ENCODE measurements around the gene RANBP1.

The RANBP1 gene

DNA sequence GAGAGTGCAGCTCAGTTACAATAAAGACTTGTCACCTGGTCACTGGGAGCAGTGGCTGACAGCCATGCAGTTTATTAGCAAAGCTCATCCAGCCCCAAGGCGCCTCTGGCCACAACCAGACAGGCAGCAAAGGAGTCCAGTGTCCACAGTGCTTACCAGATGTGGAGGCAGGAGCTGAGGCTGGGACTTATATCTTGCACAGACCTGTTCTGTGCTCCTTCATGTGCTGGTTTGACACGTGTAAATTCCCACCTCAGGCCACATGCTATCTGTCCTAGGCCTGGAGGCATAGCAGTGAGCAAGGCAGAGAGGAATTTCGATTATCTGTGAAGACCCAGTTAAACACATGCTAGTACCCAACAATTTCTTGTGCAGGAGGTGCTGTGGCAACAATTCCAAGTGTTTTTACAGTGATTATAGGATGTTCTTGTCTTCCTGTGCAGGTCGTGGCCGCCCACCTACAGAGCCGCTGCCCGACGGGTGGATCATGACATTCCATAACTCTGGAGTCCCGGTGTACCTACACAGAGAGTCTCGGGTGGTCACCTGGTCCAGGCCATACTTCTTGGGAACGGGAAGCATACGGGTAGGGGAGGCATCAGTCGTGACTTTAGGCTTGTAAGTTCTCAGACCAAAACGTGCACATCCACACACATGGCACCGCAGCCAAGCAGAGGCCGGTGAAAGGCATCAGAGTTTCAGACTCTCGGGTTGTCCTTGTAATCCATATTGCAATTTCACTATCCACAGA, 26.5 kb upstream of the RANBP1 start:
- DNase-seq: no peak

DNA sequence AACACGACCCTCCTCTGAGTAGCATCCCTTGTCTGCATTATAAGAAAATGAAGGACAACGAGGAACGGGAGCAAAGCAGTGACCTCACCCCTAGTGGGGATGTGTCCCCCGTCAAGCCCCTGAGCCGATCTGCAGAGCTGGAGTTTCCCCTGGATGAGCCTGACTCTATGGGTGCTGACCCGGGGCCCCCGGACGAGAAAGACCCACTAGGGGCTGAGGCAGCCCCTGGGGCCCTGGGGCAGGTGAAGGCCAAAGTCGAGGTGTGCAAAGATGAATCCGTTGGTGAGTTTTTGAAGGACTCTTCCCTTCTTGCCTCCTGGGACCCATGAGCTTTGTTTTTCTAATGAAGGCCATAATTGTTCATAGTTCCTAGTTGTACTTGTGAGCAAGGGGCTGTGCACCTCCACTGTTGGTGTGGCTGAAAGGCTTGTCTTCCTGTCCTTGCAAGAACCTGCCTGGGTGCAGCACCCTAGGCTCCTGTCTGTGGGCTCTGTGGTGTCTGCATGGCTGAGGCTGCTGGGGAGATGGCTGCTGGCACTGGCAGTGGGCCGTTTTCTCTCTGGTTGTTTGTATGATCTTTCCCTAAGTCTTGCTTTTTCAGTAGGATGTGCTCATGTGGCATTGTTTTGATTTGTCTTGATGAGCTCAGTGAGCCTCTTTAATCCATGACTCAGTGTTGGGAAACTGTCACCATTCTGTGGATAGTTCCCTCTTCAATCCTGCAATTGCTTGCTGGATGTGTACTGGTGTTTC, 25.8 kb upstream of the RANBP1 start:
- DNase-seq: no peak

DNA sequence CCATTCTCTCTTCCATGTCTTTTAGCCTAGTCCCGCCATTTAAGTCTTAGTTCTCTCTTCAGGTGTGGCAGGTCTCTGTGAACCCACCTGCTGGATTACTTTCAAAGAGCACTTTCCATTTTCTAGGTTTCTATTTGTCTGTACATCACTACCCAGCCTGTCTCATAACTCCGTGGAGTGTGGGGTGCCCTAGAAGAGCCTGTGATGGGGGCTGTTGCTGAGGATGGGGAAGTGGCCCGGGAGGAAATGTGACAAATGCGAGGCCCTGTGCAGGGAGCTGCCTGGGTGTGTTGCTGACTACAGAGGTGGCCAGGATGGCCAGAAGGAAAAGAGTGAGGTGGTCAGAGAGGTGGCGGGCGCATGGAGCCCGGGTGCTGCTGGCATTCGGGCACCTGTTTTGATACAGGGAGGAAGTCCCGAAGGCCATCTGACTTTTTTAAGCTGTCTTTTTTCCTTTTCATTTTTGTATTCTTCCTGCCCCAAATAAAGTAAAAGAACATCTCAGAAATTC, 25.1 kb upstream of the RANBP1 start:
- DNase-seq: no peak

DNA sequence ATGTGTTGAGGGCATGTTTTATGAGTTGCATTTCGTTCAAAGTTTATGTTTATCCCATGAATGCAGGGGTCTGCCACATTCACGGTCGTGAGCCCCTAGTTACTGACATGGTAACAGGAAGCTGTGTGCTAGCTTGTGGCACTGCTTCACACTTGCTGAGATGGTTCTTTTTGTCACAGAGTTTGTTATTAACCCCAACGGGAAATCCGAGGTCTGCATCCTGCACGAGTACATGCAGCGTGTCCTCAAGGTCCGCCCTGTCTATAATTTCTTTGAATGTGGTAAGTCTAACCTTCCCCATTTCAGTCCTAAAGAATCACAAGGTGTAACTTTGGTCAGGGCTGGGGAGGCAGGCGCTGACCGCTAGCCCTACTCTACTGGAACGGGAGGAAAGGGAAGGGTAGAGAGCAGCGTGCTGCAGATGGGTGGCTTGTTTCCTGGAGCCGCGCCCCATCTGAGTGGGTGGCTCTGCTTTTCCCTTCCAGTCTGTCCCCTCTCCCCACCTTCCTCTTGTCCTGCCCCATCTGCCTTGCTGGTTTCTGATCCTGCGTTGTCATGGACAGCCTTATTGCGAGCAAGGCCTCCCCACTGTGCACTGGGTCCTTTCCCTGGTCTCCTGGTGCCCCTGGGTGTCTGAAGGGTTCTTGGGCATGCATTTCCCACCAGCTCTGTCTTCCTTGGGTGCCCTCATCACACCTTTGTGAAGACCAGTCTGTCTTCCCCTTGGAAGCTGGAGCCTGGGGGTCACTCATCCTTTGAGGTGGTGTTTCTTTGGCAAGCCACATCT, 24.0 kb upstream of the RANBP1 start:
- no peak for DNase-seq

DNA sequence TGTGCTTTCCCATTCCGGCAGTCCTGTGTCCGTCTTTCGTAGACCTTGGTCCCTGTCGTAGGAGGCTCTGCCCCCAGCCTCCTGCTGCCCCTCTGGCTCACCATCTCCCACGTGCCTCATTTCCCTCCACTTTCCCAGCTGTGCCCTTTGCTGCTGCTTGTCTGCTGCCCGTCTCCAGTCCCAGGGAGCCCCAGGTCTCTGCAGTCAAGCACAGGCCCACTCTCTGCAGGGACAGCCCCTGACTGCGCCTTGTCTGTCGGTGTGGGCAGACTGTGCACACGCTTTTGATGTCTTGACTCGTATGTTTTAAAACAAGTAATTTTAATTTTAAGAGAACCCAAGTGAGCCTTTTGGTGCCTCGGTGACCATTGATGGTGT, 23.4 kb upstream of the RANBP1 start:
- DNase-seq: no peak

DNA sequence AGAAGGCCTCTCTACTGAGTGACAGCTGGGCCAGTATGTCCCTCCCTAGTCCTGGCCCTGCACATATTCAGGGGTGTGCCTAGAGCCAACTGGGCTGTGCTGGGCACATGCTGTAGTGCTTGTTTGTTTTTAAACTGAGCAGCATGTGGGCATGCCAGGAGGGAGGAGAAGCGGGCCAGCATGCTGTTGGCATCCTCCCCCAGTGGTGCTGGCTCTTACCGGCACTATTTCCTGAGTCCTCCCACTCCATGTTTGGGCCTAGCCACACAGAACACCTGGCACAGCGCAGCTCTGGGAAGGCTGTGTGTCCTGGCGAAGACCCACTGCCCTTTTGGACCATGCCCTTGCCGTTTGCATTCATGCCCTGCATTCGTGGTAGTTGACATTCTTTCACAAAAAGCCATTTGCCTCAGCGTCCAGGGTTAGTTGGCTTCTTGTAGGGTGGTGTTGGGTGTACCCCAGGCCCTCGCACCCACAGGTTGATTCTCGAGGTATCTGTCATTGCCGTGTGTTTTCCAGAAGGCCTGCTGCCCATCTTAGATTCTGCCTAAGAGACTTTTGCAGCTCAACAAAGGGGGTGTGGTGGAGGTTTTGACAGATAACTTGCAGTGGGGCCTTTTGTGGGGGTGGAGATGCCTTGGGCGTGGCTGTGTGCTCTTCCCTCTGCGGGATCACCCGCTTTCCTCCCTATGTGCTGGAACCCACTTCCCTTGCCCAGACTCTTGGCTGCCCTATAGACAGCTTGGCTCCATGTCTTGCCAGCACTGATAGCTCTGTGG, 22.3 kb upstream of the RANBP1 start:
- DNase-seq: no peak

DNA sequence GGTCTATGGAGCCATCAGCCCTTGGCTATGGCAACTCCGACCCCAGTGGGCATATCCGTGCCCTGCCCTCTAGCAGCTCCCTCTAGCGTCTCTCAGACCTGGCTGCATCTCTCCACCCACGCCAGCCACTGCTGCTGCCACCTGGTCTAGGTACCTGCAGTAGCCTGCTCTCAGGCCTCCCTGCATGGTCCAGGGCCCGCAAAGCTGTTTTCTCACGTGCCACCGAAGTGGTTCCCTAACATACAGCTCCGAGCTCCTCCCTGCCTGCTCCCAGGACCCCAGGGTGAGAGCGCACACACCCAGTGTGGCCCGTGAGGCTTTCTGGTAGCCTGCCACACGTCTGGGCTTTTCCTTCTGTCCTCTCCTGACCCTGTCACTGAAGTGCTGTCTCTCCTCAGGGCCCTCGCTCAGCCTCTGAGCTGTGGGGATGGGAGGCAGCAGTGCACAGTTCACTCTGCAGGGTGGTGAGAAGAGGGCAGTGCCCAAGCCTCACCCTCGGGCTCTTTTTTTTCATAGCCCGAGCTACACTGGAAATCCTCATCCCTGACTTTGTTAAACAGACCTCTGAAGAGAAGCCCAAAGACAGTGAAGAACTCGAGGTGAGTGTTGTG, 21.6 kb upstream of the RANBP1 start:
- DNase-seq: no peak

DNA sequence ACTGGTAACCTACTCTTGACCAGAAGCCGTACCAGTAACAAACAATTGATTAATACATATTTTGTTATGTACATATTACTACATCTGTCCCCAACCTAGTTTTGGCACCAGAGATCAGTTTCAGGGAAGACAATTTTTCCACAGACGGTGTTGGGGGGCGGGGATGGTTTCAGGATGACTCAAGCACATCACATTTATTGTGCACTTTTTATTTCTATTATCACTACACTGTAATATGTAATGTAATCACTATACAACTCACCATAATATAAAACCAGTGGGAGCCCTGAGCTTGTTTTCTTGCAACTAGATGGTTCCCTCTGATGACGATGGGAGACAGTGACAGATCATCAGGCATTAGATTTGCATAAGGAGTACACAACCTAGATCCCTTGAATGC, 20.4 kb upstream of the RANBP1 start:
- no peak for DNase-seq

DNA sequence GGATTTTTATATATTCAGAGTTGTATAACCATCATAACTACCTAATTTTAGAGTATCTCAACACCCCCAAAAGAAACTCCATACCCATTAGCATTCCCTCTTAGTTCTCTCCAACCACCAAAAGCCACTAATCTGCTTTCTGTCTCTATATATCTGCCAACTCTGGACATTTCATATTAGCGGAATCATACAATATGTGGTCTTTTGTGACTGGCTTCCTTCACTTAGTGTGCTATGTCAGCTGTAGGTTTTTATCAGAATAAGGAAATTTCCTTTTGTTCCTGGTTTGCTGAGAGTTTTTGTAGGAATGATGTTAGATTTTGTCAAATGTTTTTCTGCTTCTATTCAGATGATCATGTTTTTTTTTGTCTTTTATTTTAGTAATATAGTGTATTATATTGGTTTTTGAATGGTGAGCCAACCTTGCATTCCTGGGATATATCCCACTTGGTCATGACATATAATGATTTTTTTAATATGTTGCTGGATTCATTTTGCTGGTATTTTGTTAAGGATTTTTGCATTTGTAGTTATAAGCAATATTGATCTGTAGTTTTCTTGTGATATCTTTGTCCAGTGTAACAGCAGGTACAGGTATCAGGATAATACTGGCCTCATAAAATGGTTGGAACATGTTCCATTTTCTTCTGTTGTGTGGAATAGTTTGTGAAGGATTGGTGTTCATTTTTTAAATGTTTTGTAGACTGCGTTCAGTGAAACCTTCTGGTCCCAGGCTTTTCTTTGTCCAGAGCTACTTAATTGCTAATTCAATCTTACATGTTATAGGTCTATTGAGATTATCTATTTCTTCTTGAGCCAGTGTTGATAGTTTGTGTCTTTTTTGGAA, 19.1 kb upstream of the RANBP1 start:
- DNase-seq: no peak

DNA sequence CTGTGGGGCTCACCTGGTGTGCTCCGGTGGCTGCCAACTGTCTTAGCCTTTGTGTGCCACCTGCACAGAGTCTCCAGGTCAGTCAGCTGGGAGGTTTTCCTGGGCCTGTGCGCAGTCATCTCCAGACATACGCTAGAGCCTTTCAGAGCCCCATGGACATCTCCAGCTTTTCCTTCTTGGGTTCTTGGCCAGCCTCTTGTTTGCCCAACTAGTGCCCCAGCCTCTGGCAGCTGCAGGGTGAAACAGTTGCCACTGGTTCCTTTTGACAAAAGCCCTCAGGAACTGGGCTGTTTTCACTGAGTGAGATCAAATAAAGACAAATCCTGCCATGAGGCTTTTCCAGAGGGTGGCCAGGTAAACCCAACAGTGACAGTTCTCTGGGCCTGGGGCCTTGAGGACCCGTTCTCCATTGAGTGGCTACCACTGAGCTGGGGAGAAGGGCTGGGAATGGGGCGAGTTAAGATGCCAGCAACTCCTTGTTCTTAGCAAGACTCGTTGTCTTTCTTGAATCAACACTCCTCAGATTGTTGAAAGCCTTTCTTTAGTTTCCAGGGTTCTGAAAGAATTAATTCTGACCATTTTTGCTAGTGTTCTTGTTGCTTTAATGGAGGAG, 16.7 kb upstream of the RANBP1 start:
- DNase-seq: no peak

DNA sequence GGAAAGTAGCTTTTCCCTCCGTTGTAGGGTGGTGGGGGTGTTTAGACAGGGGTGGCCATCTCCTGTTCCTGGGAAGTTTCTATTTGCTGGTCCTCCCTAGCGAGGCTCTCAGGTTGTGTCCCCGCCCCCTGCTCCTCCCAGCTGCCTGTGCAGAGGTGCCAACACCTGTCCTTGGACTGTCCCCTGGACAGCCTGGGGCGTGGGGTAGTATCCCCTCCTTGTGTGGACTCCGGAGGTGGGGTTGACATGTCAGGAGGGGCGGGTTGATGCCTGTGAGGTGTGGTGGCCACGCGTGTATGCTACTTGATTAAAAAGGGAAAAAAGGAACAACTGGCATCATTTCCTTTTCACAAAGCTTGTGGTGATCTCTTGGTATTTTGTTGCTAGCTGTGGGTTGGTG, 14.3 kb upstream of the RANBP1 start:
- DNase-seq: no peak

DNA sequence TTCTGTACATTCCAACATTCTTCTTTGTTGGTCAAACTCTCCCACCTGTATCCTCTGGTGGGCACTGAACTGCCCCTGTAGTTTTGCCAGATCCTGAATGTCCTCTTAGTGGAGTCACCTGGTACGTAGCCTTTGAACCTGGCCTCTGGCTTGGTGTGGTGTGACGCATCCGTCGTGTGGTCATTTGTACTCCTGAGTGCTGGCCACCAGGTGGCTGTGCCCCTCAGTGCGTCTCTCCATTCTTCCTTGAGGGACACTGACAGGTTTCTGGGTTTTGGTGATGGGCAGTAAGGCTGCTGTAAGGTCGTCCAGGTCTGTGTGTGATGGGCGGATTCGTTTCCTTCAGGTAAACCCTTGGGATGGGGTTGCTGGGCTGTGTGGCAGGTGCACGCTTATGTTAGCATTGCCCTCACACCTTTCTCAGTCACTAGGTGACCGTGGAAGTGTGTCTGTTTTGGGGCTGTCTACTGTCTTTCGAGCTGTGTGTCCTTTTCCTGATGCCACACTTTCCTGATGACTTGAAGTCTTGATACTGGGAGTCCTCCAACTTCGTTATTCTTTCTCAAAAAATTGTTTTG, 13.6 kb upstream of the RANBP1 start:
- no peak for DNase-seq

DNA sequence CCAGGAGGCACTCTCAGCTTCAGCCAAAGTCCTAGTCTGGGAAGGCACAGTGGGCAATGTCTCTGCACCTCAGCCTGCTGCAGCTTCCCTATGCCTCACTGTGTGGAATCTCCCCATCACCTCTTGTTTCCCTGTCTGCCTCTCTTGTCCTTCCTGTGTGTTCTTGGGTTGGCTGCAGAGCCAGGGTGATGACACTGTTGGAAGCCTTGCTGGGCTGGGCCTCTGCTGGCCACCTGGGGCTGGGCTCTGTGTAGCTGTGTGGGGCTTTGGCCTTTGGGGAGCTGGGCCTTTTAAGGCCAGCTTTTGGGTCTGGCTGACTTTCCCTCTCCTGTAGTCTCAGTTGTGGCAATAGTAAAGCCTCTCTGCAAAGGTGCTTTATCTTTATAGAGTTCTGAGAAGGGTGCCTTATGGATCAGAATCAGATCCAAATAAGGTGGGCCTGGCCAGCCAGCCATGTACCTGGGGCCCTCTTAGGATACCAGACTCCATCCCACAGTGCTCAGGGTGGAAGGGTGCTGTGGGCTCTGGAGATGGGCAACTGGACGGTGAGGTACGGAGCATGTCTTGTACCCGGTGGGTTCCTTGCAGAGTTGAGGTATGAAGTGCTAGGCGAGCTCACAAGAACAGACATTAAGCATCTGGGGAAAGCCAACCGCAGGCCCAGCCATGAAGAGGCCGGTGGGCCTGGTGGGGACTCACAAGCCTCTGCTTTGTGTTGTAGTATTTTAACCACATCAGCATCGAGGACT, 10.3 kb upstream of the RANBP1 start:
- no peak for DNase-seq

DNA sequence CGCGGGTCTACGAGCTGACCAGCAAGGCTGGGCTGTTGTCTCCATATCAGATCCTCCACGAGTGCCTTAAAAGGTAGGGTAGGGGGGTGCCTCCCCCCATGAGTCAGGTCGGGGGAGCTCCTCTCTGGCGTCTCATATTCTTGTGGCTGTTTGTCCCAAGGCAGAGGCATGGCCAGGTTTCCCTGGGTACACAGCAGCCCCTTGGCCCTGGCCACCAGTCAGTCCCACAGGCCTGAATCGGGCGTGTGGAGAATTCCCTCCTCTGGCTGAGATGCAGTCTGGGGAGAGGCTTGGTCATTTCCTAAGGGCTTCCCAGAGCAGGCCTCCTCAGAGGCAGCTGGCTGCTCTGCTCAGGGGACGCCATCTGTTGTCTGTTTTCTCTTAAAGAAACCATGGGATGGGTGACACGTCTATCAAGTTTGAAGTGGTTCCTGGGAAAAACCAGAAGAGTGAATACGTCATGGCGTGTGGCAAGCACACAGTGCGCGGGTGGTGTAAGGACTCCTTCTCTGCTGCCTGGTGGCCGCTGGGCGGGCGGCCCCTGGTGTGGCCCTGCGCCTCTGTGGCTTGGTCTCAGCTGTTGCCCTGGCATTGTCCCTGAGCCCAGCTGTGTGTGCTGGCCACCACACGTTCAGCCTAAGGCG, 9.6 kb upstream of the RANBP1 start:
- no peak for DNase-seq

DNA sequence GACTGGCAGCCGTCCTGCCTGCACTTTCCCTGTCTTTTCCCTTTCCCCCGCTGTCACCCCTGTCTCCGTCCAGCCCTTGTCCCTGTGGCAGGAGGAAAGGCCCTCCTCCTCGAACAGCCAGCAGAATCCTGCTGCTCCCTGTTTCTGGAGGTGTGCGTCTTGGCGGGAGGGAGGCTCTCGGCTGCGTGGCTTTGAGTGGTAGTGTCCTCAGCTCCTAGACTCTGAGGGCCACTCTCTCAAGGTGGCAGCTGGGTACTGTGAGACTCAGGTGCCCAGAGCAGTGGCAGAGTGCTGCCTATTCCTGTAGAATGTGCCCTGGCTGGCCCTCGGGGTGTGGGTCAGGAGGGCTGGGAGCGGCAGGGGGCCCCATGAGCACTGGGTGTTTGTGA, 9.1 kb upstream of the RANBP1 start:
- DNase-seq: no peak

DNA sequence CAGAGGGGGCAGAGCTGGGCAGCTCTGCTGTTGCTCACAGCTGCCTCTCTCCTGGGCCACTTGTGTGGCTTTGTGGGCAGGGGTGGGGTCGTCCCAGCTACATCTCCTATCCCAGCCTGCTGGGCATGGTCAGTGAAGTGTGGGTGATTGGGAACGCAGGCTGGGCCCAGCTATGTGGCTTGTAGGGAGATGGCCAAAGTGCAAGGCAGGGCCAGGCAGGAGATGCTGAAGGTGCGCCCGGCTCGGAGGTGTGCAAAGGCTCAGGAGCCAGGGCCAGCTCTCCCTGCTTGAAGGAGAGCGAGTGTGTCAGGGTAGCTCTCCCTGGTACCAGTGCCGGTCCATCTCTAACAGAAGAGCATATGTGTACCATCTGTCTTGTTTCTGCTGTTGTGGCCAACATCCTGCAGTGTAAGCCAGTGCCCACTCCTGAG, 8.4 kb upstream of the RANBP1 start:
- no peak for DNase-seq

DNA sequence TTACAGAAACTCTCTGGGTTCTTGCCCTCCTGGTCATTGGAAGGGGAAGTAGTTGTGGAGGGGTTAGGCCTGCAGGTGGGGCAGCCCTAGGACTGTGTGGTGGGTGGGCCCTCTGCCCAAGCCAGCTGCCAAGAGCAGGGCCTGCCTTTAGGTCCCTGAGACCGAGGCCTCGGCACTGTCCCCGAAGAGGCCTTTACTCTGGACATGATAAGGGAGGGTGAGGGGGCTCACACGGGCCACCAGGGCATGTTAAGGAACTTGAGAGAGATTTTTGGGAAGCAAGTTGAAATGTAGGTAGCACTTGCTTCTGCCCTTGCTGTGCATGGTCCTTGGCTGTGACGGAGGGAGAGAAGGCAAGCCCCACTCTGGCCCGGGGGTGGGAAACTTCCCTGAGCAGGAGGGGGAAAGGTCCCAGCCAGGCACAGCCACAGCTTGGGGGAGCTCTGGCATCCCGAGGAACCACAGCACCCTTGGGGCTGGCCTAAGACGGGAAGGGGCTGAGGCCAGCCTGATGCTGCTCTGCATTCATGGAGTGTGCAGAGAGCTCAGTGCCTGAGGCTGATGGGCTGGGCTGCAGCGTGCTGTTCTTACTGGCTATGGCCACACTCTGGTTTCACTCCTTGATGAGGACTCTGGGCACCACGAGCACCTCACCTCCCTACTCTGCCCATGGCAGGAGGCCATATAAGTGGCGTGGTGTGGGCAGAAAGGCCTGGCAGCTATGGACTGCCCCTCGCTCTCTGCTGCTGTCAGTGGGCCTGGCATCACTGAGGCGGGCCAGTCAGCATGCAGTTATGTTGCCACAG, 7.8 kb upstream of the RANBP1 start:
- DNase-seq: no peak

DNA sequence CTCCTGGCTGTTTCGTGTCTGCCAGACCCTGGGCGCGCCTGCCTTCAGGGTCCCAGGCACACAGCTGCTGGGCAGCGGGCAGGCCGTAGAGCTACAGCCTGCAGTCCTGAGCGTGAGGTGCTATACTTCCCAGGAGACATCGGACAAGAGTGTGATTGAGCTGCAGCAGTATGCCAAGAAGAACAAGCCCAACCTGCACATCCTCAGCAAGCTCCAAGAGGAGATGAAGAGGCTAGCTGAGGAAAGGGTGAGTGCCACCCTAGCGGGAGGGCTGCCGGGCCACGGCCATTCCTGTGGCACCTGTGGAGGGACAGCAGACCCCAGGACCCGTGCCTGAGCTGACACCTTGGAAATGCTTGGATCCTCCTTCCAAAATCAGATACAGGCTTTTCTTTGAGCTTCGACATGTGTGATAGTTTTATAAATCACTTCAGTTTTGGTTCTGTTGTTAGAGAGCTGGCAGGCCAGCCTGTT, 7.1 kb upstream of the RANBP1 start:
- no peak for DNase-seq

Measured in NCI-H2081 (cell line).